Skin epidermis (tissue), 12 donors: ENCODE measurements around the gene XYLT1.

Source experiments
- H3K27ac ChIP-seq, 21 experiments: fragments of 200-600 bp; sonication (generic) in 11 of 21; one replicate each; pipeline ENCODE4 v1.5.0; 2020; ENCODE audit warnings: mild to moderate bottlenecking in 3 of 21, inconsistent platforms in 2 of 21, moderate library complexity in 2 of 21
- H3K4me3 ChIP-seq, 7 experiments: fragments of 200-600 bp; sonication (generic) in 2 of 7; one replicate each; pipeline ENCODE4 v1.5.0; 2020; ENCODE audit warnings: inconsistent platforms in 2 of 7, mild to moderate bottlenecking in 2 of 7, moderate library complexity in 1 of 7

XYLT1 gene

GRCh38 chr16:17437981-17438380, 32.8 kb downstream of the XYLT1 start:
- no peak overlapping the region for H3K4me3 ChIP-seq
- H3K27ac ChIP-seq, result no peak overlapping the region

GRCh38 chr16:17437127-17437720, 33.5 kb downstream of the XYLT1 start:
- H3K4me3 ChIP-seq, result no peak overlapping the region
- no peak overlapping the region for H3K27ac ChIP-seq

GRCh38 chr16:17435318-17435717, 35.4 kb downstream of the XYLT1 start:
- H3K4me3 ChIP-seq, result no peak overlapping the region
- H3K27ac ChIP-seq, result no peak overlapping the region

- H3K4me3 ChIP-seq, result no peak overlapping the region
- H3K27ac ChIP-seq, result peak overlapping the region in 12 of 21 experiments; percentile 8 to 78 (median 32)
Observed at GRCh38 chr16:17433577-17434451, 36.9 kb downstream of the XYLT1 start.

GRCh38 chr16:17432901-17433576, 37.7 kb downstream of the XYLT1 start:
- Histone ChIP-seq H3K27ac (peak overlapping the region in 12 of 21 experiments; percentile 8 to 78 (median 32)), H3K4me3 (no peak overlapping the region)

GRCh38 chr16:17431968-17432625, 38.7 kb downstream of the XYLT1 start:
- H3K4me3 ChIP-seq, result no peak overlapping the region

GRCh38 chr16:17431012-17431411, 39.7 kb downstream of the XYLT1 start:
- no peak overlapping the region for H3K4me3 ChIP-seq

More at GRCh38 chr16:17431968-17432625, 38.7 kb downstream of the XYLT1 start:
- H3K27ac ChIP-seq, result no peak overlapping the region

GRCh38 chr16:17426451-17426850, 44.3 kb downstream of the XYLT1 start:
- Histone ChIP-seq H3K27ac (no peak overlapping the region), H3K4me3 (no peak overlapping the region)

More at GRCh38 chr16:17431012-17431411, 39.7 kb downstream of the XYLT1 start:
- H3K27ac ChIP-seq, result no peak overlapping the region

- H3K27ac ChIP-seq, result no peak overlapping the region
Observed at GRCh38 chr16:17424771-17425170, 46.0 kb downstream of the XYLT1 start.

GRCh38 chr16:17423221-17423620, 47.5 kb downstream of the XYLT1 start:
- no peak overlapping the region for H3K4me3 ChIP-seq
- H3K27ac ChIP-seq, result no peak overlapping the region

More at GRCh38 chr16:17424771-17425170, 46.0 kb downstream of the XYLT1 start:
- H3K4me3 ChIP-seq, result no peak overlapping the region

- no peak overlapping the region for H3K27ac ChIP-seq
- no peak overlapping the region for H3K4me3 ChIP-seq
Observed at GRCh38 chr16:17420816-17421215, 49.9 kb downstream of the XYLT1 start.

- Histone ChIP-seq H3K4me3 (no peak overlapping the region), H3K27ac (no peak overlapping the region)
Observed at GRCh38 chr16:17419266-17419665, 51.5 kb downstream of the XYLT1 start.

GRCh38 chr16:17417740-17418139, 53.0 kb downstream of the XYLT1 start:
- Histone ChIP-seq H3K27ac (peak overlapping the region in 3 of 21 experiments; percentile 4 to 62 (median 61)), H3K4me3 (no peak overlapping the region)

- Histone ChIP-seq H3K27ac (peak overlapping the region in 14 of 21 experiments; percentile 0 to 86 (median 60)), H3K4me3 (no peak overlapping the region)
Observed at GRCh38 chr16:17416461-17417311, 54.1 kb downstream of the XYLT1 start.

- Histone ChIP-seq H3K4me3 (no peak overlapping the region), H3K27ac (no peak overlapping the region)
Observed at GRCh38 chr16:17414916-17415315, 55.8 kb downstream of the XYLT1 start.

GRCh38 chr16:17414421-17414820, 56.3 kb downstream of the XYLT1 start:
- Histone ChIP-seq H3K27ac (no peak overlapping the region), H3K4me3 (no peak overlapping the region)

GRCh38 chr16:17413508-17413907, 57.3 kb downstream of the XYLT1 start:
- Histone ChIP-seq H3K27ac (no peak overlapping the region), H3K4me3 (no peak overlapping the region)

- H3K4me3 ChIP-seq, result no peak overlapping the region
- H3K27ac ChIP-seq, result no peak overlapping the region
Observed at GRCh38 chr16:17412791-17413190, 58.0 kb downstream of the XYLT1 start.

- H3K27ac ChIP-seq, result no peak overlapping the region
- no peak overlapping the region for H3K4me3 ChIP-seq
Observed at GRCh38 chr16:17412221-17412620, 58.5 kb downstream of the XYLT1 start.
